GM12865 (cell line): ENCODE measurements around the gene TFIP11.

Source experiments
- DNase-seq: peaks from one replicate; pipeline ENCODE4 v3.0.0; 2010; ENCODE audit warnings: low read depth
- H3K4me3 ChIP-seq: 2 replicates; pipeline ENCODE4 v1.5.1; 2011; ENCODE audit warnings: mild to moderate bottlenecking, low read depth, low read length, control low read depth
- CTCF ChIP-seq: IDR thresholded peaks from 2 replicates; pipeline ENCODE4 v1.5.1; 2011; ENCODE audit warnings: low read length, control low read depth, low read depth, inconsistent platforms; ENCODE audit not compliant: insufficient read depth; ENCODE audit errors: missing control alignments

The TFIP11 gene

GRCh38 chr22:26499188-26499703, 13.0 kb downstream of the TFIP11 start:
- H3K4me3 ChIP-seq: no peak overlapping the region
- no peak for DNase-seq
- no peak for TF ChIP-seq CTCF

DNA sequence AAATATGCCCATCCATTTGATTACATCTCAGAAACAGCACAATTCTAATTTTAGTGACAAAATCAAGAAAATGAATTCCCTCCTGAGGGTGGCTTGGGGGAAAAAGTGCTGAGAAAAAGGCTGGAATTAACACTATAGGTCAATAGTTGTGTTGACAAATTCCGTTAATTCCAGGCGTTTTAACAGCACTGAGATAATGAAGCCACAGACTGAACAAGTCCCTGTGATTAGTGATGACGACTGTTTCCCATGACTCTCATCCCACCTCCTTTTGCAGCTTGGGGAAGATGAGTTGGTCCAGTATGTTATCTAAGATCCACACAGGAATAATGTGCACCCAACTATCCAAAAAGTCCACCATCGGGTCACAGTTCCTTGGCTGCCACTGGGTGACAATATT, 15.8 kb downstream of the TFIP11 start:
- TF ChIP-seq CTCF: no peak
- DNase-seq: no peak
- no peak overlapping the region for H3K4me3 ChIP-seq

- DNase-seq: no peak
- no peak overlapping the region for H3K4me3 ChIP-seq
- TF ChIP-seq CTCF: no peak
Observed at GRCh38 chr22:26494506-26494905, 17.8 kb downstream of the TFIP11 start.

DNA sequence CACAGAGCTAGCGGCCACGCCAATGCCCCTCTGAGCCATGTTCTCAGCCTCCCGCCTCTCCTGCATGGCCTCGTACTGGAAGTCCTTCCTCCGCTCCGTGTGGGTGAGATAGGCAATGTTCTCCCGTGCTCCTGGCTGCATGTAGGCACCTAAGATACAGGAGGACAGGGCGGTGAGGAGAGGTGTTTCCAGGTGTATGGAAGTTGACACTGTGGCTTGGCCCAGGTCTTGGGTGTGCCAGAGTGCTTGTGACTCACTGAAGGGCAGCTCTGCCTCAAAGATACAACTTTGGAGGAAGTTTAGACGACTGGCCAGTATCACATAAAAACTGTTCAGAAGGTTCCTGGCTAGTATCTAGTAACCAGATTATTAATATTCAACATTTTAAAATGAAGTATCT, 20.1 kb downstream of the TFIP11 start:
- no peak for DNase-seq

GRCh38 chr22:26489447-26490036, 22.7 kb downstream of the TFIP11 start:
- no peak overlapping the region for H3K4me3 ChIP-seq
- no peak for DNase-seq
- no peak for TF ChIP-seq CTCF

More for the DNA sequence above, 20.1 kb downstream of the TFIP11 start:
- no peak overlapping the region for H3K4me3 ChIP-seq
- no peak for TF ChIP-seq CTCF

GRCh38 chr22:26487996-26488395, 24.3 kb downstream of the TFIP11 start:
- H3K4me3 ChIP-seq: no peak overlapping the region
- no peak for TF ChIP-seq CTCF
- DNase-seq: no peak

GRCh38 chr22:26486394-26486793, 25.9 kb downstream of the TFIP11 start:
- no peak for DNase-seq
- no peak for TF ChIP-seq CTCF
- H3K4me3 ChIP-seq: no peak overlapping the region
